Naive B cell (primary cell): ENCODE results near the gene GOSR1. TPM values are rescaled to one million over a fixed set of nuclear protein-coding genes. Genes with fewer than 3 reads are reported as not detected.

Experiments
- ATAC-seq, 2 donors: fragments of 150-1000 bp; cut with Tn5 transposase; 2 replicates each; pipeline ENCODE4 v1.10.0; 2021; ENCODE audit warnings: low read depth in 2 of 2, mild to moderate bottlenecking in 2 of 2, moderate library complexity in 2 of 2
- DNase-seq: peaks from one replicate; pipeline ENCODE4 v3.0.0; 2022
- H3K27ac Mint-ChIP-seq, 6 donors: one replicate each; pipeline ENCODE4 v1.8.0; 2020 to 2022; ENCODE audit warnings: mild to moderate bottlenecking in 6 of 6, mixed read lengths in 6 of 6, moderate library complexity in 5 of 6, inconsistent platforms in 2 of 6
- H3K27me3 Mint-ChIP-seq, 3 donors: one replicate each; pipeline ENCODE4 v1.8.0; 2021 to 2022; ENCODE audit warnings: mixed read lengths in 3 of 3, mild to moderate bottlenecking in 1 of 3
- H3K36me3 Mint-ChIP-seq, 2 donors: one replicate each; pipeline ENCODE4 v1.8.0; 2020 to 2022; ENCODE audit warnings: mixed read lengths in 2 of 2, inconsistent platforms in 1 of 2, mild to moderate bottlenecking in 1 of 2
- H3K4me1 Mint-ChIP-seq, 3 donors: one replicate each; pipeline ENCODE4 v1.8.0; 2020 to 2022; ENCODE audit warnings: mixed read lengths in 3 of 3, inconsistent platforms in 1 of 3, mild to moderate bottlenecking in 1 of 3, moderate library complexity in 1 of 3
- H3K4me3 Mint-ChIP-seq, 8 donors: one replicate each; pipeline ENCODE4 v1.8.0; 2020 to 2022; ENCODE audit warnings: mild to moderate bottlenecking in 8 of 8, mixed read lengths in 8 of 8, moderate library complexity in 8 of 8, inconsistent platforms in 2 of 8
- H3K9me3 Mint-ChIP-seq, 7 donors: one replicate each; pipeline ENCODE4 v1.8.0; 2020 to 2022; ENCODE audit warnings: mixed read lengths in 7 of 7, mild to moderate bottlenecking in 5 of 7, inconsistent platforms in 2 of 7, moderate library complexity in 1 of 7
- polyA plus RNA-seq, 6 donors: library from polyadenylated mRNA; unstranded; fragments of 300-500 nt; fragmentation: Illumina TruSeq; gene quantifications; one replicate each; pipeline ENCODE4 v1.2.3, GENCODE V29; 2021; ENCODE audit warnings: low read depth in 6 of 6

The GOSR1 gene
- polyA plus RNA-seq, 6 donors from 2014 or later, result 61.4 to 85.5 (median 70.3) TPM

DNA sequence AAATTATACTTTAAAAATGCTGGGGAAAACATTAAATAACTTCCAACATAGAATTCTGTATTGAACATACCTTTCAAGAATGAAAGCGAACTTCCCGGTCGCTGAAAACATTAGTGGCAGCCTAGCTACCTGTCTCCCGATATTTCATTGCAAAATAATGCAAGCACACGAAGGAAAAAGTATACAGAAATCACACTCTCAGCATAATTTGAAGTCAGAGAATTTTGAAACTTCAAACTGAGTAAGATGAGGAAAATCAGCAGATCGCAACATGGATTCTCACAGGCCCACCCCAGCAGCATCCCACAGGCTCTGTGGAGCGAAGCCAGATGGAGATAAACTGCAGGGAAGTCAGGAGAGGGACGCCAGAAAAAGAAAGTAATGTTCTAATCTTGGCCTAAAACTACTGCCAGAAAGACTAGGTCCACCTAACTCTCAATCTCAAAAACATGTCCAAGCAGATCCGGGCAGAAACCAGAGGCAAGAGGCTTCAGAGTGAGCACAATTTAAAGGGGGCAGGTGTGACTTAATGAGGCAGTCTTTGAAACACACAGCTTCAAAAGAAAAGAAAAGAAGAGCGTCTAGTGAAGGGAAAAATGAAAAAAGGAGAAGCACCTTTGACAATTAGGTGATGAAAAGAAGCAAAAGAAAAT lies 4.8 kb upstream of the GOSR1 start:
- peaks cover 10 to 11% (median 11%) of the 10 kb centered on the region in 3 donors for H3K4me1 Mint-ChIP-seq
- no peaks in the 10 kb centered on the region for H3K27me3 Mint-ChIP-seq
- peaks cover 0 to 3% of the 10 kb centered on the region in 2 donors for H3K36me3 Mint-ChIP-seq

GRCh38 chr17:30475206-30475605 lies 2.0 kb upstream of the GOSR1 start:
- Mint-ChIP-seq H3K4me3 (peak overlapping the region in 2 of 8 donors; percentile 16 to 40), H3K36me3 (peaks cover 0 to 5% of the 10 kb centered on the region in 2 donors), H3K9me3 (no peaks in the 10 kb centered on the region), H3K27me3 (no peaks in the 10 kb centered on the region), H3K27ac (peak overlapping the region in 2 of 6 donors; percentile 69 to 74), H3K4me1 (peaks cover 21 to 31% (median 24%) of the 10 kb centered on the region in 3 donors)
- DNase-seq (no peak), ATAC-seq (no peak)

More for the DNA sequence above, 4.8 kb upstream of the GOSR1 start:
- Mint-ChIP-seq H3K27ac (no peak overlapping the region), H3K4me3 (no peak overlapping the region), H3K9me3 (no peaks in the 10 kb centered on the region)
- ATAC-seq (no peak), DNase-seq (no peak)

- no peak for DNase-seq
- H3K4me1 Mint-ChIP-seq, result peaks cover 21 to 36% (median 24%) of the 10 kb centered on the region in 3 donors
Measured at GRCh38 chr17:30476726-30477082, 504 bp upstream of the GOSR1 start.

DNA sequence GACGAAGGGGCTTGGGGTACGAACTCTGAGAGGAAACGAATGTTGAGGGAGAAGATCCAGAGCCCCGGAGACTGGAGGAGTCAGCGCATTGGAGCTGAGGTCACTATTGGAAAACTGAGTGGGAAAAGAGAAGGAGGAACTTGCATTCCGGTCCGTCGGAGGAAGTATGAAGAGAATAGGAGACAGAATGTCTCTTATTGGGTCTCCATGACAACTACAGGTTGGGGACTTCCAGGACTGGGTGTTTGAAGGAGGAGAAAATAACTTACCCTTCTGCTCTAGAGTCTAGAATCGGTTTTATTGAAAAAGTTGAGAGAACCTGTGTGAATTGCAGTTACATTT lies 537 bp downstream of the GOSR1 start:
- ATAC-seq (peak; percentile 71 to 82), DNase-seq (peak; percentile 35)
- H3K9me3 Mint-ChIP-seq, result no peaks in the 10 kb centered on the region
- H3K4me3 Mint-ChIP-seq, result peak overlapping the region; percentile 95 to 100 (median 98)
- no peaks in the 10 kb centered on the region for H3K27me3 Mint-ChIP-seq
- H3K36me3 Mint-ChIP-seq, result peaks cover 2 to 6% of the 10 kb centered on the region in 2 donors
- H3K27ac Mint-ChIP-seq, result peak overlapping the region; percentile 98 to 100 (median 99)
- H3K4me1 Mint-ChIP-seq, result peaks cover 21 to 36% (median 24%) of the 10 kb centered on the region in 3 donors

More at GRCh38 chr17:30476726-30477082, 504 bp upstream of the GOSR1 start:
- Mint-ChIP-seq H3K4me3 (peak overlapping the region; percentile 95 to 100 (median 98)), H3K27me3 (no peaks in the 10 kb centered on the region), H3K27ac (peak overlapping the region; percentile 98 to 100 (median 99)), H3K9me3 (no peaks in the 10 kb centered on the region), H3K36me3 (peaks cover 0 to 5% of the 10 kb centered on the region in 2 donors)
- peak in 1 of 2 donors; percentile 2 for ATAC-seq

DNA sequence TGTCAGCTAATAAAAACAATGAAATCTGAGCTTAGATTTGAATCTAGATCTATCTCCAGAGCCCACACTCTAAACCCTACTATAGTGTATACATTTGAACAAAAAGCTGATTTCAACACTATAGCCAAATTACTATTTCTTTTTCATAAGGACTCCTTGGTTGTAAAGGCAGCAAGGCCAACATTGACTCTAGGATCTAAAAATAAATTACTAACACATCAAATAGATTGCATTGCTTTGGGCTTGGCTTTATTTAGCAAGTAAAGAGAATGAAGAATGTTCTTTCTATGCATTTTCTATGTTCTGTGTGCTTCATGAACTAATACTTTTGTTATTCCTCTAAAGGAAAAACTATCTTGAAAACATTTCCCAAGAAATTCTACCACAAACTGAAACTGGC lies 5.3 kb downstream of the GOSR1 start:
- DNase-seq (no peak), ATAC-seq (no peak)
- Mint-ChIP-seq H3K36me3 (peaks cover 8 to 21% of the 10 kb centered on the region in 2 donors), H3K4me3 (no peak overlapping the region), H3K27me3 (no peaks in the 10 kb centered on the region), H3K27ac (peak overlapping the region in 1 of 6 donors; percentile 69), H3K4me1 (peaks cover 8 to 29% (median 14%) of the 10 kb centered on the region in 3 donors), H3K9me3 (no peaks in the 10 kb centered on the region)

- ATAC-seq (no peak), DNase-seq (no peak)
- Mint-ChIP-seq H3K4me3 (no peak overlapping the region), H3K27ac (peak overlapping the region in 3 of 6 donors; percentile 24 to 75 (median 69)), H3K36me3 (peaks cover 7 to 21% of the 10 kb centered on the region in 2 donors), H3K4me1 (peaks cover 2 to 23% (median 8%) of the 10 kb centered on the region in 3 donors), H3K9me3 (no peaks in the 10 kb centered on the region), H3K27me3 (no peaks in the 10 kb centered on the region)
Measured at GRCh38 chr17:30483159-30483558, 6.0 kb downstream of the GOSR1 start.

- H3K36me3 Mint-ChIP-seq, result peaks cover 25 to 31% of the 10 kb centered on the region in 2 donors
- ATAC-seq (no peak), DNase-seq (no peak)
- H3K4me3 Mint-ChIP-seq, result no peak overlapping the region
- H3K27me3 Mint-ChIP-seq, result no peaks in the 10 kb centered on the region
- peaks cover 0 to 8% (median 2%) of the 10 kb centered on the region in 3 donors for H3K4me1 Mint-ChIP-seq
- no peak overlapping the region for H3K27ac Mint-ChIP-seq
- H3K9me3 Mint-ChIP-seq, result no peaks in the 10 kb centered on the region
Measured at GRCh38 chr17:30493780-30494179, 16.6 kb downstream of the GOSR1 start.

GRCh38 chr17:30495586-30495985 lies 18.4 kb downstream of the GOSR1 start:
- H3K4me3 Mint-ChIP-seq, result no peak overlapping the region
- DNase-seq, result no peak
- no peaks in the 10 kb centered on the region for H3K9me3 Mint-ChIP-seq
- H3K27me3 Mint-ChIP-seq, result no peaks in the 10 kb centered on the region
- peaks cover 0 to 8% (median 5%) of the 10 kb centered on the region in 3 donors for H3K4me1 Mint-ChIP-seq
- peak overlapping the region in 2 of 6 donors; percentile 26 to 31 for H3K27ac Mint-ChIP-seq
- H3K36me3 Mint-ChIP-seq, result peaks cover 20 to 31% of the 10 kb centered on the region in 2 donors
- no peak for ATAC-seq

- DNase-seq (no peak), ATAC-seq (no peak)
- peaks cover 6 to 11% of the 10 kb centered on the region in 2 donors for H3K36me3 Mint-ChIP-seq
- peaks cover 0 to 8% (median 5%) of the 10 kb centered on the region in 3 donors for H3K4me1 Mint-ChIP-seq
- H3K4me3 Mint-ChIP-seq, result no peak overlapping the region
- no peaks in the 10 kb centered on the region for H3K27me3 Mint-ChIP-seq
- no peaks in the 10 kb centered on the region for H3K9me3 Mint-ChIP-seq
- H3K27ac Mint-ChIP-seq, result no peak overlapping the region
Measured at GRCh38 chr17:30503558-30503957, 26.4 kb downstream of the GOSR1 start.

DNA sequence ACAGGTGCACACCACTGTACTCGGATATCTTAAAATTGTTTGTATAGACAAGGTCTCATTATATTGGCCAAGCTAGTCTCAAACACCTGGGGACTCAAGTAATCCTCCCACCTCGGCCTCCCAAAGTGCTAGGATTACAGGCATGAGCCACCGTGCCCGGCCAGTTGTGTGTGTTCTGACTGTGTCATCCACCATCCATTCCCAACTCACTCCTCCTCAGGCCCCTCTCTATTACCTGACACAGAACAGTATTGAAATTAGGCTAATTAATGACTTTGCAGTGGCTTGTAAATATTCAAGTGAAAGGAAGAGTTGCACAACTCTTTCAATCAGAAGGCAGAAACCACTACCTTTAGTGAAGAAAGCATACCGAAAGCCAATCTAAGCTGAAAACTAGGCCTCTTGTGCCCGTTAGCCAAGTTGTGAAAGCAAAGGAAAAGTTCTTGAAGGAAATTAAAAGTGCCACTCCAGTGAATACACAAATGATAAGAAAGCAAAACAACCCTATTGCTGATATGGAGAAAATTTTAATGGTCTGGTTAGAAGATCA lies 28.7 kb downstream of the GOSR1 start:
- peaks cover 5 to 11% of the 10 kb centered on the region in 2 donors for H3K36me3 Mint-ChIP-seq
- no peaks in the 10 kb centered on the region for H3K9me3 Mint-ChIP-seq
- H3K27ac Mint-ChIP-seq, result peak overlapping the region in 1 of 6 donors; percentile 9
- ATAC-seq (no peak), DNase-seq (no peak)
- no peaks in the 10 kb centered on the region for H3K27me3 Mint-ChIP-seq
- H3K4me3 Mint-ChIP-seq, result no peak overlapping the region
- H3K4me1 Mint-ChIP-seq, result peaks cover 0 to 8% (median 0%) of the 10 kb centered on the region in 3 donors

DNA sequence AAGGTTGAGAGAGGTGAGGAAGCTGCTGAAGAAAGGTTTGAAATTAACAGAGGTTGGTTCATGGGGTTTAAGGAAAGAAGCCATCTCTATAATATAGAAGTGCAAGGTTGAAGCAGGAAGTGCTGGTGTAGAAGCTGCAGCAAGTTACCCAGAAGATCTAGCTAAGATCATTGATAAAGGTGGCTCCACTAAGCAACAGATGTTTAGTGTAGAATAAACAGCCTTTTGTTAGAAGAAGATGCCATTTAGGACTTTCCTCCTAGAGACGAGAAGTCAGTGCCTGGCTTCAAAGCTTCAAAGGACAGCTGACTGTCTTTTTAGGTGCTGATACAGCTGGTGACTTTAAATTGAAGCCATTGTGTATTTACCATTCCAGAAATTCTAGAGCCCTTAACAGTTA lies 29.3 kb downstream of the GOSR1 start:
- DNase-seq, result no peak
- no peaks in the 10 kb centered on the region for H3K27me3 Mint-ChIP-seq
- ATAC-seq, result no peak
- H3K36me3 Mint-ChIP-seq, result peaks cover 0 to 11% of the 10 kb centered on the region in 2 donors
- peaks cover 0 to 8% (median under 1%) of the 10 kb centered on the region in 3 donors for H3K4me1 Mint-ChIP-seq
- no peak overlapping the region for H3K4me3 Mint-ChIP-seq
- no peaks in the 10 kb centered on the region for H3K9me3 Mint-ChIP-seq
- H3K27ac Mint-ChIP-seq, result peak overlapping the region in 1 of 6 donors; percentile 9

- Mint-ChIP-seq H3K27ac (no peak overlapping the region), H3K4me1 (peaks cover 7 to 11% (median 10%) of the 10 kb centered on the region in 3 donors), H3K36me3 (peaks cover 7 to 13% of the 10 kb centered on the region in 2 donors), H3K27me3 (no peaks in the 10 kb centered on the region), H3K9me3 (no peaks in the 10 kb centered on the region), H3K4me3 (no peak overlapping the region)
- ATAC-seq (no peak), DNase-seq (no peak)
Measured at GRCh38 chr17:30513346-30513745, 36.1 kb downstream of the GOSR1 start.

GRCh38 chr17:30514895-30515596 lies 37.8 kb downstream of the GOSR1 start:
- Mint-ChIP-seq H3K4me3 (no peak overlapping the region), H3K27ac (no peak overlapping the region), H3K4me1 (peaks cover 8 to 11% (median 10%) of the 10 kb centered on the region in 3 donors), H3K36me3 (peaks cover 12 to 13% of the 10 kb centered on the region in 2 donors), H3K9me3 (no peaks in the 10 kb centered on the region), H3K27me3 (no peaks in the 10 kb centered on the region)
- no peak for DNase-seq
- ATAC-seq, result no peak
